GM19023 (cell line): Measurements from ENCODE around the gene CCDC74B.
"Not testable (repeated sequence)": the region's sequence is repeated elsewhere in the genome, so short reads cannot be mapped to it uniquely, and the experiment has no call there.

Experiments used
- ATAC-seq: cut with Tn5 transposase; IDR thresholded peaks from one replicate; pipeline ENCODE4 v1.9.1; 2021; ENCODE audit warnings: mild to moderate bottlenecking, moderate library complexity; ENCODE audit not compliant: unreplicated experiment

Gene CCDC74B

DNA sequence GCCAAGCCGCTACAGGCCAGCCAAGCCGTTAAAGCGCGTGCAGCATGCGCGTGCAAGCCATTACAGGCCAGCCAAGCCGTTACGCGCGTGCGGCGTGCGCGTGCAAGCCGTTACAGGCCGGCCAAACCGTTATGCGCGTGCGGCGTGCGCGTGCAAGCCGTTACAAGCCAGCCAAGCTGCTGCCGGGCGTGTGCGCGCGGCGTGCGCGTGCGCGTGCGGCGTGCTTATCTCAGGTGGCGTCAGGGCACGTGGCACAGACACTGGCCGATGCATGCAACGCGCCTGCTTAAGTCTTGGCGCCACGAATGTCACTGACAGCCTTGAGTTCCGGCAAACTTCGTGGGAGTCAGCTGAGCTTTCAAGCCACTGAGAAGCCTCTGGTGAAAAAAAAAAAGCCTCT, 24.0 kb downstream of the CCDC74B start:
- not testable (repeated sequence) for ATAC-seq

- ATAC-seq = not testable (repeated sequence)
These were observed 42.1 kb downstream of the CCDC74B start for GRCh38 chr2:130102597-130103363.
